ENCODE results near the gene AMMECR1L.
"Not testable (repeated sequence)": the region's sequence is repeated elsewhere in the genome, so short reads cannot be mapped to it uniquely, and the experiment has no call there.

Gene AMMECR1L

GRCh38 chr2:127885780-127886592 lies at the start of gene AMMECR1L:
Gene AMMECR1L (minus strand): TSS chr2:127885956. CDS start chr2:127874234, 11,722 bp downstream.
- peak; percentile 73 for DNase-seq

- no peak for DNase-seq
These were observed 49.6 kb upstream of the AMMECR1L start for GRCh38 chr2:127935337-127935736.

- no peak for DNase-seq
These were observed 46.6 kb upstream of the AMMECR1L start for GRCh38 chr2:127932199-127932876.

GRCh38 chr2:127929449-127929848 lies 43.7 kb upstream of the AMMECR1L start:
- no peak for DNase-seq

DNA sequence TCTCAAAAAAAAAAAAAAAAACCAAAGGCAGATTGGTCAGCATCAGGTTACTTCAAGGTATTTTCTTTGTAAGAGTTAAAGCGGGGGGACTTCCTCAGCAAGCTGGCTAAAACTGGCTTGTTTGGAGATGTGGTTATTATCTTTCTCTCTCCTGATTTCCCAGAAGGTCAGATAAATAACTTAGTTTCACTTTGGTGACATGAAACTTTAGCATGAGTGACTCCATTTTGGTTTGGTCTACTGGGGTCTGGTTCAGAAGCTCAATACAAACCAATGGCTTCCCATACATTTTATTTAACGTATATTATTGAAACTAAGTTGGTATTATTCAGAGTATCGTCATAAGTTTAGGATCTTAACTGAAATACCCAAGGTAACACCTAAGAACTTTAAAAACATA lies 41.6 kb upstream of the AMMECR1L start:
- no peak for DNase-seq

- no peak for DNase-seq
These were observed 32.2 kb upstream of the AMMECR1L start for GRCh38 chr2:127917916-127918315.

DNA sequence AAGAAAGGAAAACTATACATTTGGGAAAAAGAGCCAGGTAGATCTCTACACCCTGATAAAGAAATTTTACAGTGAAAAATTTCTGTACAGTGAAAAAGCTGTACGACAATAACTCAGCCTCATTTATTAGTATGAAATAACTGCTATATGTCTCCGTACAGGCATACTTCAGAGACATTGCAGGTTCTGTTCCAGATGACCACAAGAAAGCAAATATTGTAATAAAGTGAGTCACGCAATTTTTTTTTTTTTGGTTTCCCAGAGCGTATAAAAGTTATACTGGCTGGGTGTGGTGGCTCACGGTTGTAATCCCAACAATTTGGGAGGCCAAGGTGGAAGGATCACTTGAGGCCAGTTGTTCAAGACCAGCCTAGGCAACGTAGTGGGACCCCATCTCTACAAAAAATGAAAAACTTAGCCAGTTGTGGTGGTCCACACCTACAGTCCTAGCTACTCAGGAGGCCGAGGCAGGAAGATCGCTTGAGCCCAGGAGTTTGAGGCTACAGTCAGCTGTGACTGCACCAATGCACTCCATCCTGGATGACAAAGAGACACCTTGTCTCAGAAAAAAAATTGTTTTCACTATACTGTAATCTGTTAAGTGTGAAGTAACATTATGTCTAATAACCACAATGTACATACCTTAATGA lies 28.2 kb upstream of the AMMECR1L start:
- DNase-seq, result no peak

DNA sequence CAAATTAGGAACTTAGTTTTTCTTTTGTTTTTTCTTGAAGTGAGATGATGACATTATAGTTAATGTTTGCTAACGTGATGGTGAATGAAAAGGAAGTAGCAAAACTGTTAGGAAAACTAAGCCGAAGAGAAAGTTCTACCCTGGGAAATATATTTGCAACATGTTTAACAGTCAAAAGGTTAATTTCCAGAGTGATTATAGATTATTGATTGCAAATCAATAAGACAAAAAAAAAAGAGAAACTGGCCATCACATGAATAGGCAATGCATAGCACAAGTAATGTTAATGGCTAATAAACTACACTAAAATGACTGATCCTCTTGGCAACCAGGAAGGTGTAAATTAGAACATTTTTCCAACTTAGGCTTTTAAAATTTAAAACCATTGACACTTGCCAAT lies 26.0 kb upstream of the AMMECR1L start:
- no peak for DNase-seq

GRCh38 chr2:127910415-127910814 lies 24.7 kb upstream of the AMMECR1L start:
- DNase-seq, result no peak

- DNase-seq, result no peak
These were observed 23.3 kb upstream of the AMMECR1L start for GRCh38 chr2:127909019-127909418.

GRCh38 chr2:127907733-127908400 lies 22.1 kb upstream of the AMMECR1L start:
- not testable (repeated sequence) for DNase-seq

DNA sequence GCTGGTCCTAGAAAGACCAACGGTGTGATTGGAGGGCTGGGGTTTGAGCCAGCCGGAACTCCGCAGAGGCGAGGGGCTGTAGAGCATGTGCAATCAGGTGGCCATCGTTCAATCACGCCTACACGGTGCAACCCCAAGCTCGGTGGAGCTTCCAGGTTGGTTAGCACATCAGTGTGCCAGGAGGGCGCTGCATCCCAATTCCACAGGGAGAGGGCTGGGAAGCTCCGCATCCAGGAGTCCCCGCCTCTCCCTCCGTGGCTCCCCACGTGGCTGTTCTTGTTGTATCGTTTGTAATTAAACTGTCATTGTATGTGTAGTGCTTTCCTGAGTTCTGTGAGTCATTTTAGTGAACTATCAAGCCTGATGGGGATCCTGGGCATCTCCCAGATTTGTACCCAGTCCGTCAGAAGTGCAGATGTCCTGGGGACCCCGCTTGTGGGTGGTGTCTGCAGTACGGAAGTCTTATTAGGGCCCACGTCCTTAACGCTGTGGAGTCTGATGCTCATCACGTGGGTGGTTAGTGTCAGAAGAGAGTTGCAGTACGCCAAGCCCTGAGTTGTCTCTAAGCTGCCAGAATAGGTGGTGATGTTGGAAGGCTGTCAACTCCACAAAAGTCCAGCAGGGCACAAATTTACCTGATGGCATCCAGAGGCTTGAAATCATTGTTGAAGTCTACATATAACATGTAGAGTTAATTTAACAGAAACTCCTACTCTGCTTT lies 20.6 kb upstream of the AMMECR1L start:
- DNase-seq, result no peak

GRCh38 chr2:127901339-127902056 lies 15.7 kb upstream of the AMMECR1L start:
- no peak for DNase-seq

GRCh38 chr2:127897531-127898211 lies 11.9 kb upstream of the AMMECR1L start:
- DNase-seq, result no peak

DNA sequence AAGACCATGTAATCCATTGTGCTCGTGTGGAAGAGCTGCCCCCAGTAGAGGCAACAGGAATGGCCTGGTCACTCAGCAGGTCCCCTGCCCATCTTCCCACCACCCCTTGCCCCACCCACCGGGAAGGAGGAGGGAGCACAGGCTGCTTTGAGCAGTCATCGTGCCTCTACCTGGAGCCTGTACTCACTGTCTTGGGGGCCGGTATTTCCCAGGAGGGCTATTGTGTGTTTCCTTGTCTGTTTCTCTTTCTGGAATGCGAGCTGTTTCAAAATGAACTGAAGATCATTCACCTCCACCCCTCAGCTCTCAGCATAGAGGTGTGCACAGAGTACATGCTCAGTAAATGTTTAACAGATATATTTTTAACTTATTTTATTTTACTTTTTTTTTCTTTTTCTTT lies 7.7 kb upstream of the AMMECR1L start:
- no peak for DNase-seq

GRCh38 chr2:127893033-127893432 lies 7.3 kb upstream of the AMMECR1L start:
- DNase-seq, result no peak

GRCh38 chr2:127891811-127892210 lies 6.1 kb upstream of the AMMECR1L start:
- DNase-seq, result no peak

- not testable (repeated sequence) for DNase-seq
These were observed 5.0 kb upstream of the AMMECR1L start for GRCh38 chr2:127890756-127891155.

DNA sequence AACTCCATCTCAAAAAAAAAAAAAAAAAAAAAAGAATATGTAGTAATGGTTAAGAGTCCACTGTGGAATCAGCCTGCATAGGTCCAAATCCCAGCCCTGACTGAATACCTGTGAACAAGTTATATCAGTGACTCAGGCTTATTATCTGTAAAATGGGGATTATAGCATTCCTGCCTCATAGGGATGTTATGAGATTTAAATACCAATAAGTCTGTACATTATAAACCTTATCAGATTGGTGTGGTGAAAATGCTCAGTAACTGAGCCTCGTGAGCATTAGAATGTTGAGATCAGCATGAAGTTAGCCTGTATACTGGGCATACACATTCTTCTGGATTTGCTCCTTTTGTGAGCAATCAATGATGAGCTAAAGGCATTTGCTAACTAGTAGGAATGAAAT lies 3.0 kb upstream of the AMMECR1L start:
- no peak for DNase-seq

- DNase-seq, result no peak
These were observed 2.0 kb upstream of the AMMECR1L start for GRCh38 chr2:127887776-127888130.

DNA sequence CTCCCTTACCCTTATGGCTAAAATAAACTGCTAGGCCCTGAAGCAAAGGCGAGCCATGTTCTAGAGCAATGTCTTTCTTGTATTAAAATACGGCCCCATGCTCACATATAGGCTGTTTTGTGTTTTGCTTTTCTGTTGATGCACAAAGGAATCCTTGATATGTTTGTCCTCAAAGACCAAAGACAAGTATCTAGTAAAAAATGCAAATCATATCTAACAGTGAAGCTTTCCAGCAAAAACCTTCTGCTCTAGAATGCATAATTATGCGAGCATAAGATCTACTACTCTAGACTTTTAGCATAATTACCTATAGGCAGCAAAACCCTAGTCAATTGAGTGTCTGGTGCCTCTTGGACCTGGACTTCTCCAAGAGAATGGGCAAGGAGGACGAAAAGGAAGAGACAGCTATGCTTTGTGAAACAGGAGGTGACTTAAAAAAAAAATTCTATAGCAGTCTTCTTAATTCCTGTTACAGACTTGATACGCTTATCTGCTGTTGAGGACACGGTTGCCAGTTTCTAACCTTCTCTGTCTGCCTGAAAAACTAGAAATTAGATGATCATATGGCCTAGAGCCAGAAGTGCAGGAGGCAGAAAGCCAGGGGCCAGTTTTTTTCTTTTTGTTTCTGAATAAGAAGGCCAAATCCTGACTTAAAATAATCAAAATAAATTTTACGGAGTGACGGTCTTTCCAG lies 1.5 kb upstream of the AMMECR1L start:
- DNase-seq, result no peak
